Kidney (tissue), 14 donors: ENCODE data around the gene CYP24A1. TPM values are rescaled to one million over a fixed set of nuclear protein-coding genes. Genes with fewer than 3 reads are reported as not detected.

Experiments used
- DNase-seq, 5 donors: peaks; one replicate each; pipeline ENCODE4 v3.0.0-alpha.2; 2013 to 2020
- FAIRE-seq: peaks from 2 replicates; lab custom pipeline; 2012; peaks lifted over from hg19 to GRCh38; lab: Jason Lieb, UNC
- H3K27ac ChIP-seq, 2 donors: one replicate each; pipeline ENCODE4 v1.7.0; 2013; ENCODE audit warnings: low read depth in 2 of 2, low read length in 2 of 2, inconsistent platforms in 1 of 2
- H3K27me3 ChIP-seq: one replicate; pipeline ENCODE4 v1.7.1; 2013; ENCODE audit warnings: low read length, inconsistent platforms; ENCODE audit not compliant: control insufficient read depth, insufficient read depth
- H3K36me3 ChIP-seq, 3 donors: one replicate each; pipeline versions ENCODE4 v1.7.0 to v1.7.1; 2013; ENCODE audit warnings: low read length in 3 of 3, control low read depth in 1 of 3, inconsistent platforms in 1 of 3; ENCODE audit not compliant: insufficient read depth in 3 of 3, control insufficient read depth in 2 of 3
- H3K4me1 ChIP-seq, 3 donors: one replicate each; pipeline versions ENCODE4 v1.7.0 to v1.7.1; 2013; ENCODE audit warnings: low read length in 3 of 3, inconsistent platforms in 1 of 3, low read depth in 1 of 3; ENCODE audit not compliant: control insufficient read depth in 2 of 3, insufficient read depth in 2 of 3
- H3K4me3 ChIP-seq, 3 donors: one replicate each; pipeline versions ENCODE4 v1.7.0 to v1.8.1; 2013; ENCODE audit warnings: low read length in 3 of 3, control low read depth in 1 of 3, inconsistent platforms in 1 of 3
- H3K9ac ChIP-seq, 3 donors: one replicate each; pipeline versions ENCODE4 v1.7.0 to v1.7.1; 2013; ENCODE audit warnings: low read length in 3 of 3, control low read depth in 1 of 3, inconsistent platforms in 1 of 3
- H3K9me3 ChIP-seq, 3 donors: one replicate each; pipeline versions ENCODE4 v1.7.0 to v1.7.1; 2013; ENCODE audit warnings: low read length in 3 of 3, control low read depth in 1 of 3, inconsistent platforms in 1 of 3; ENCODE audit not compliant: control insufficient read depth in 2 of 3, insufficient read depth in 1 of 3
- intact Hi-C: fragments of 100-400 bp; cut with DNase I; formaldehyde crosslinking; loops from one replicate; pipeline ENCODE4 v1.11.1; 2022
- polyA plus RNA-seq: library from polyadenylated mRNA; stranded (reverse); fragments of 350-450 nt; fragmentation: Illumina TruSeq; extraction: RNeasy Lipid Tissue Mini Kit (QIAGEN cat#74804); gene quantifications from one replicate; pipeline ENCODE4 v1.2.3, GENCODE V29; 2014; ENCODE audit warnings: low read depth, low replicate concordance; ENCODE audit not compliant: insufficient read depth
- total RNA-seq: library from RNA; stranded (reverse); fragmentation: NEBNext Ultra II Directional; extraction: Animal tissue kit (Norgen Biotek cat#: 25700); gene quantifications from one replicate; pipeline ENCODE4 v1.2.1, GENCODE V29; 2021
- TF ChIP-seq, protein P1 (sequence below): IDR thresholded peaks from 3 replicates; pipeline ENCODE4 v1.5.1; 2012; ENCODE audit warnings: mild to moderate bottlenecking, moderate library complexity, borderline replicate concordance; ENCODE audit not compliant: insufficient read depth; ENCODE audit errors: extremely low read depth
- donor health status: control.
- donor health status: control.
- donor health status: control.
- donor health status: control.
- donor health status: control.
- donor health status: DM: yes; HTN: yes; CAD: no.
- donor health status: Normal renal cell carcinoma (clear cell type).

Gene CYP24A1
- total and polyA plus RNA-seq, 2 donors from 2014 or later, result 15.4 to 39.0 TPM

GRCh38 chr20:54106162-54106561 is 67.6 kb downstream of the CYP24A1 start:
- no peaks in the 10 kb centered on the region for H3K27me3 ChIP-seq
- H3K4me1 ChIP-seq, result peaks cover 0 to 24% (median 5%) of the 10 kb centered on the region in 3 donors
- H3K9ac ChIP-seq, result no peak overlapping the region
- no peak overlapping the region for H3K27ac ChIP-seq
- TF ChIP-seq, protein P1, sequence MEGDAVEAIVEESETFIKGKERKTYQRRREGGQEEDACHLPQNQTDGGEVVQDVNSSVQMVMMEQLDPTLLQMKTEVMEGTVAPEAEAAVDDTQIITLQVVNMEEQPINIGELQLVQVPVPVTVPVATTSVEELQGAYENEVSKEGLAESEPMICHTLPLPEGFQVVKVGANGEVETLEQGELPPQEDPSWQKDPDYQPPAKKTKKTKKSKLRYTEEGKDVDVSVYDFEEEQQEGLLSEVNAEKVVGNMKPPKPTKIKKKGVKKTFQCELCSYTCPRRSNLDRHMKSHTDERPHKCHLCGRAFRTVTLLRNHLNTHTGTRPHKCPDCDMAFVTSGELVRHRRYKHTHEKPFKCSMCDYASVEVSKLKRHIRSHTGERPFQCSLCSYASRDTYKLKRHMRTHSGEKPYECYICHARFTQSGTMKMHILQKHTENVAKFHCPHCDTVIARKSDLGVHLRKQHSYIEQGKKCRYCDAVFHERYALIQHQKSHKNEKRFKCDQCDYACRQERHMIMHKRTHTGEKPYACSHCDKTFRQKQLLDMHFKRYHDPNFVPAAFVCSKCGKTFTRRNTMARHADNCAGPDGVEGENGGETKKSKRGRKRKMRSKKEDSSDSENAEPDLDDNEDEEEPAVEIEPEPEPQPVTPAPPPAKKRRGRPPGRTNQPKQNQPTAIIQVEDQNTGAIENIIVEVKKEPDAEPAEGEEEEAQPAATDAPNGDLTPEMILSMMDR, result no peak
- no peak overlapping the region for H3K4me3 ChIP-seq
- FAIRE-seq (no peak), DNase-seq (no peak)
- intact Hi-C loops, result no loop called here
- H3K9me3 ChIP-seq, result no peaks in the 10 kb centered on the region
- H3K36me3 ChIP-seq, result no peaks in the 10 kb centered on the region

DNA sequence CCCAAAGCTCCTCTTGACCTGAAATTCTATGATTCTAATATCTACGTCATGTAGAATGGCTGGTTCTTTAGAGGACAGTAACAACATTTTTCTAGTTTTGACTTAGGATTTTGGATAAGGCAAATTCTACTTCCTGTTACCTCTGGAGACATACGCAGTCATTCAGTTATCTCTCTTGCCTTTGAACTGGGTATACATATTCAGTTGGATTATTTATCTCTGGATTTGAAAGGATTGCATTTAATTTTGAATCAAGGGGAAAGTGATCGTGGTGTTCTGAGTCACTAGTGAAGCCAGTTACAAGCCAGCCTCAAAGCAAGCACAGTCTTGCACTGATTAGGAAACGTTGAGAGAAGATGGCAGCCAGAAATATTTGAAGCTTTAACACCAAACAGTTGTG is 68.1 kb downstream of the CYP24A1 start:
- DNase-seq (no peak), FAIRE-seq (no peak)
- no peak overlapping the region for H3K27ac ChIP-seq
- peaks cover 0 to 24% (median 5%) of the 10 kb centered on the region in 3 donors for H3K4me1 ChIP-seq
- intact Hi-C loops, result no loop called here
- no peaks in the 10 kb centered on the region for H3K36me3 ChIP-seq
- no peak overlapping the region for H3K9ac ChIP-seq
- H3K9me3 ChIP-seq, result no peaks in the 10 kb centered on the region
- H3K4me3 ChIP-seq, result no peak overlapping the region
- H3K27me3 ChIP-seq, result no peaks in the 10 kb centered on the region
- TF ChIP-seq, protein P1, result no peak

DNA sequence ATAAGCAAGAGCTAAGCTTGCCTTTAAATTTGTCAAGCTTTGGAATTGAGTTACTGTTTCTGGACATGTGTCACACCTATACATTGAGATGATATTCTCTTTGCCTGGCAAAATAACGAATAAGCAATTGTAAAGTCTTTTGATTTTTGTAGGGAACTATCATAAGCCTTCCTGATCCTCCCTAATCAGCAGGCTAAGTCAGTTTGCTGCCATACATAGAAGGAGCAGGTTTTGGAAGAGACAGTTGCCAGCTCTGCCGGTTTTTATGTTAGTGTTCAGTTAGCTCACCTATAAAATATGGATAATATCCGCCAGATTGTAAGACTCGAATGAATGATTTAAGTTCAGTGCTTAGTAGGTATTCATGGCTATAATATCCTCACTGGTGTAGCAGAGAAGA is 69.0 kb downstream of the CYP24A1 start:
- no peak for DNase-seq
- Histone ChIP-seq H3K27ac (peak overlapping the region in 1 of 2 donors; percentile 74), H3K27me3 (no peaks in the 10 kb centered on the region), H3K4me3 (no peak overlapping the region), H3K36me3 (no peaks in the 10 kb centered on the region), H3K9me3 (no peaks in the 10 kb centered on the region), H3K9ac (no peak overlapping the region), H3K4me1 (peaks cover 0 to 24% (median 5%) of the 10 kb centered on the region in 3 donors)
- TF ChIP-seq, protein P1, result no peak
- FAIRE-seq, result no peak
- intact Hi-C loops, result no loop called here
